ENCODE measurements around the gene ZNF304.

Gene ZNF304

DNA sequence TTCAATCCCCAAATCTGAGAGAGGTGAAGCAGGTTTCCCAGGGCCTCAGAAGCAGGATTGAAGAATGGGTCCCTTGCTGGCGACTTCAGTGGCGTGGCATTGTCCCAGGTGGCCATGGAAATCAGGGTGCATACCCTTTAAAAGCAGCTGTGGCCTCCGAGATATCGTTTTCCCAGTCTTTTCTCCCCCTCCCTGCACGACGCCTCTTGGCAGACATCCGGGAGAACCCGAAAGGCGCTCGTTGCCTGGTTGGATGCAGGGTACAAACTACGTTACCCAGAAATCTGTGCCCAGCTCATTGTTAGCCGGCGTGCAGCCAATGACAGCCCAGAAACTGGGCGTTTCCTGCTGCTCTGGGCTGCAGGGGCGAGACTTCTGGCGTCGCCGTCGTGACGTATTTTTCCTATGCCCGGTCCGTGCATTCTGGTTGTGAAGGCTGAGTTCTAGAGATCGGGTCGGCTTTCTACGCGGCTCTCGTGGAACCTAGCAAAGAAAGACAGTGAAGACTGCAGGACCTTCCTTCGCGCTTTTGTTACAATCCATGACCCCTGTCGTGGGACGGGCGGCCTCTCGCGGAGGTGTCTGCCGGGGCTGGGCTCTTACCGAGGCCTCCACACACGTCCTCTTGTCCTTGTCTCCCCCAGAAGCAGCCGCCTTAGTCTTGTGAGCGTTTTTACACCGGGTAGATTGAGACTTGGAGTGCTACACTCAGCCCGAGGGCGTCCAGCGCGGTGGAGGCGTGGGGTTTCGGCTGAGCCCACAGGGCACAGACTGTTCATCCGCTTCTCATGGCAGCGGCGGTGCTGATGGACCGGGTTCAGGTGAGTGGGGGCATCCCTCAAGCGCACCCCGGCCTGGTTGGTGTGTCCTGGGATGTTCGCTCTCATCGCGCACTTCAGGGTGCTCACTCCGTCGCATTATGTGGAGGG, at the start of gene ZNF304:
TSS of gene ZNF304 (plus strand) at position 395 of the 929 bp plus-strand sequence. CDS start at position 789, 394 bp downstream.
- peak; percentile 92 for DNase-seq (ENCODE audit: low spot score)

DNA sequence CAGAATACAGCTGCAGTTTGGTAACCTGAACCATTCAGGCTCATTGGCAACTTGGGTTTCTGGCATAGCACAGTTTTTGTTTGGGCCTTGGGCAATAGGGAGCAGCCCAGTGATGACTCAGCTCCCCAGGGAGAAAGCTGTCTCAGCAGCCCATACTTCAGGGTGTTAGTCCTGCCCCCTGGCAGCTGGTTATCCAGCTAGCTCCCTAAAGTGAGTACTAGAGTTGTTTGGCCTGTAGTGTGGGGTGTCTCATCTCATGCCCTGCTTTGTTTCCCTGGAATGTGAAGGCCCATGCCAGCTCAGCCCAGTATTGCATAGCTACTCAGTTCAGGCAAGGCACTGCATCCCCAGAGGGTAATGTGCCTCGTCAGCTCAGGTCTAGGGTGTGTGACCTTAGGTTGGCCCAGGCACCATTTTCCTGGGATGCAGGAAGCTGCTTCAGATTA, 49.0 kb upstream of the ZNF304 start:
- DNase-seq (ENCODE audit: low spot score), result peak; percentile 81

DNA sequence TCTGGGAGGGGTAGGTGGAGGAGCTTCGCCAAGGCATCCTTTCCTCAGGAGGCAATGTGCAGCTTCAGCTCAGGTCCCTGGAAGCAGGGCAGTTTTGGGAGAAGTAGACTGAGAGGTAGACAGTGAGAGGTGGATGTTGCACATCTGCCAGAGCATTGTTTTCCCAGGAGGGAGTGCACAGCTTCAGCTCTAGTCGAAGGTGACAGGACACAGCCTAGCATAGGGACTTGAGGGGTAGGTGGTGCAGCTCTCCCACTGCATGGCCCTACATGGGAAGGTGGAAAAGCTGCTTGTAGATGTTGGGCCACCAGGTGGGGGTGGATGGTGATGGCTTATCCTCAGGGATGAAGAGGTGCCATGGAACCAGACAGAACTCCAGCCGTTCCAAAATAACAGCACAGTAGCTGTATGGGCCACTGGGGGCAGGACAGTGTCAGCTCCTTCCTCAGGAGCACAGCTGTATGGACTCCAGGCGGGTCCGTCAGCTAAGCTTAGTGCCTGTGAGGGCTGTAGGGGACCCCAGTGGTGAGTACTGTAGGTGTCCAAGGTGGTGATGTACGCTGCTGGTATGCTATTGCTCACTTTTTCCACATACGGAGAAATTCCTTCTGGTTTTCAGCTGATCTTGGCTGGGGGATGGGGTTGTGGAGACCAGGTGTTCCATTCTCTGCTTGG, 48.2 kb upstream of the ZNF304 start:
- no peak for DNase-seq (ENCODE audit: low spot score)

DNA sequence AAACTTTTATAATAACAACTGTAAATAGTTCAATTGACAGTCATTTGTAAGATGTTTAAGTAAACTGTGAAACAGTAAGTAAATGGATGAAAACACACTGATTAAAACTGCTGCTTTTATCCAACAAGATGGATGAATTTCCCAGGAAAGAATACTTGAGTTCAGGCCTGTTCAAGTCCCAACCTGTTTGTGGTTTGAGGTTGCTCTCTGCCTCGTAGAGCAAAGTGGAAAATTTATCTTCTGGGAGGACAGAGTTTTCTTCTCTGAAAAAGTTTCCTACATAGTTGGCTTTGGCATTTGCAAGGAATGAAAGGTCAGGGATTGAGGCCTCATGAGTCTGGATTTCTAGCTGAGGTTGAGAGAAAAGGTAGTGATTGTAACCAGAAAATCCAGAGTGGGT, 46.0 kb upstream of the ZNF304 start:
- no peak for DNase-seq (ENCODE audit: low spot score)

DNA sequence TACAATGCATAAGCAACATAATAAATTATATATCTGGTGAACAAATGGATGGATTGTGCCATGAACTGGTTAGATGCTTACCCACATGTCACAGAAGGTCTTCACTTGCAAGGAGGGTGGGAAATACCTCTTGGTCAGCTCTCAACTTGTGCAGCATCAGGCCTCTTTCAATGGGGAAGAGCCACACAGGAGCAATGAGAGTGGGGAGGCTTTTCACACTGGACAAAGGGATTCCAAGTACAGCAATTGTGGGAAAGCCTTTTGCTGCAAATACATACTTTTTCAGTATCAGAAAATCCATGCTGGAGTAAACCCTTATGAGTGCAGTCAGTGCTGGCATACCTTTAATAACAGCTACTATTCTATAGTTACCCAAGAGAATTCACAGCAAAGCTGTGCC, 42.6 kb upstream of the ZNF304 start:
- DNase-seq (ENCODE audit: low spot score), result no peak

DNA sequence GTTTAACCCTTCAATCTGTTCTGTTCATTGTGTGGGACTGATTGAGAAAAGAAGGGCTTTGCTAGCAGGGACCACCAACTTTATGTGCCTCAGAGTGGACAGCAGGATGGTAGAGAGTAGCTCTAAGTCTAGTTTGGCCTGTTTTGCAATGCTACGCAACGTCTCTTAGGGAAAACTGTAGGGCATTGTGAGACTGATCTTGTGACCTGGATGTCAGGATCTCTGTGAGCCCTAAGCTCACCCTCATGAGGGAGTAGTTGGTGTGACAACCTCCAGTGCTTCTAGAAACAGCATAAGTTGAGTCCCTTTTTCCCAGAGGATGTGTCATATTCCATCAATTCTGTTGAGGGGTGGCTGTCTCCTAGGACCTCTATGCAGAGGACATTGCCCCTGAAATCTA, 40.3 kb upstream of the ZNF304 start:
- DNase-seq (ENCODE audit: low spot score), result no peak

DNA sequence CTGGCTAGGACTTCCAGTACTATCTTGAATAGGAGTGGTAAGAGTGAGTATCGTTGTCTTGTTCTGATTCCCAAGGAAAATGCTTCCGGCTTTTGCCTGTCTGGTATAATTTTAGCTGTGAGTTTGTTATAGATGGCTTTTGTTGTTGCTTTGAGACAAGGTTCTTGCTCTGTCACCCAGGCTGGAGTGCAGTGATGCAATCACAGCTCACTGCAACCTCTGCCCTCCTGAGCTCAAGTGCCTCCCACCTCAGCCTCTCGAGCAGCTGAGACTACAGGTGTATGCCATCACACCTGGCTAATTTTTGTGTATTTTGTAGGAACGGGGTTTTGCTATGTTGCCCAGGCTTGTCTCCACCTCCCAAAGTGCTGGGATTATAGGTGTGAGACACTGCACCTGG, 36.9 kb upstream of the ZNF304 start:
- no peak for DNase-seq (ENCODE audit: low spot score)

DNA sequence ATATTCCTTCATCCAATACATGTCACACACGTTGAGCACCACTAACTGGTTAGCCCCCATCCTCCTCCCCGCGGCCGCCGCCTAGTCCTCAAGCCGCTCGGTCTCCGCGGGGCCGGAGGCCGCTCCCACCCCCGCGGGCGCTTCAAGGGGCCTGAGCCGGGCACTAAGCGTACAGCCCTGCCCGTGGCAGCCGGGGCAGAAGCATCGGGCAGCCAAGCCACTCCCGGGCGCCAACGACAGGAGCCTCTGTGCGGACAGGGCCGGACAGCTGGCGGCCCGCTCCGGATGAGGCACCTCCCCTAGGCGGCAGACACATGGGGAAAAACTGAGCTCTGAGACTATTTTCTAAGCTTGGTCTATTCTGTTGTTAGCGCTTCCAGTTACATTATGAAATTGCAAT, 33.6 kb upstream of the ZNF304 start:
- no peak for DNase-seq (ENCODE audit: low spot score)

DNA sequence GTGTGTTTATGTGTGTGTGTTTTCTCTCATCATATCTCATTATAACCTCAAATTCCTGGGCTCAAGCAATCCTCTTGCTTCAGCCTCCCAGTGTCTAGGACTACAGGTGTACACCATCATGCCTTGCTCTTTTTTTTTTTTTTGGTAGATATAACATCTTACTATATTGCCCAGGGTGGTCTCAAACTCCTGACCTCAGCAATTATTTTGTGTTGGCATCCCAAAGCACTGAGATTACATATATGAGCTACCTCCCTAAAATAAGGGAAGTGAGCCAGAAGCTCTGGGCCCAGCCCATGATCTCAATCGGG, 31.2 kb upstream of the ZNF304 start:
- no peak for DNase-seq (ENCODE audit: low spot score)

DNA sequence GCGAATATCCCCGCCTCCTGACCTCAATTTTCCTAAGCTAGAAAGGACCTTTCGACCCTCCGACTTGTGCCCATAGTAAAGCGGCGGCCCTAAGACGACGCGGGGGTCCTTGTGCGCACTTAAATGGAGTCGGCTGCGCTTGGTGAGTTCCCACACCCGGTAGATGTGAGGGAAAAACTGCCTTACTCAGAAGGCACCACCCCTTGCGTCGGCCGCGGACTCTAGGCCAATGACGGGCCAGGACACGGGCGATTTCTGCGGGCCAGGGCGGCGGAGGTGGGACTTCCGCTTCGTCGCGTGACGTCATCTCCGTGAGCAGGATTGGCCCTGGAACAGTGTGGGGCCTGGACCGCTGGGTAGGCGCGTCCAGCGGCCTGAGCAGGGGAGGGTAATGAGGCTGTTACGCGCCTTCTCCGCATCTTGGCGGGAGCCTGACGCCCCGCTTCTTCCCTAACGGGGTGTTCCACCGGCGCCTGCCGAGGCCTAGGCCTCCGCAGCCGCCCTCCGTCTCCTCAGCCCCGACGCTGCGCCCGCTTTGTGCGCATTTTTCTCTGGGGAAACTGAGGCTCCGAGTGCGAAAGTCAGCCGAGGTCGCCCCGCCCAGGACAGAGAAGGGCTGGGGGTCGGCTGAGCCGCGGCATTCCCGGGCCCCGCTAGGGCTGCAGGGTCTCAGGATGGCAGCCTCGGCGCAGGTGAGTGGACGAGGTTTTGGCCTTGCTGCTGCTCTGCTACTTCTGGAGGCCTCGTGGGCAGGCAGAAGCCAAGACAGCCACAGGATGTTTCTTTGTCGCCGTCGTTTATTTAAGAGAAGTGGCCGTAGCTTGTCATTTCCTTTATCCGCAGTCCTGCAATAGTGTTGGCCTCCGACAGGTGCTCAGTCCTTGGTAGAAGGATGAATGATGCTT, 30.6 kb upstream of the ZNF304 start, which contains the start of gene ZNF543:
TSS of gene ZNF543 (plus strand) at position 293 of the 905 bp plus-strand sequence. CDS start at position 675, 382 bp downstream.
- peak; percentile 97 for DNase-seq (ENCODE audit: low spot score)

DNA sequence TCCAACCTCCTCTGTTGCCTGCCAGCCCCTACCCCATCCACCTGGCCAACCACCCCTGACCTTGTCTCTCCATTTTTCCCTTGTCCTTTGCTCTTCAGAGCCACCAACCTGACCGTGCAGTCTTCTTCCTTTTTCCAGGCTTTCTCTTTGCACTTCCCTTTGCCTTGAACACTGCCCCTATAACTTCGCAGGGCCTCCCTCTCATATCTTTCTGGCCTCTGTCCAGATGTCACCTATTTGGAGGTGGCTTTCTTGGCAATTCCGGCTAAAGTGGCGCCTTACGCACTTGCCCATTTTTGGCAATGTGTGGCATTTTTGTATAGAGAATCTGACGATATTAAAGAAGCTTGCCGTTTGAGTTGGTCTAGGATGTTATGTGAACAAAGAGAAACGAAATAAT, 30.0 kb upstream of the ZNF304 start:
- DNase-seq (ENCODE audit: low spot score), result no peak

DNA sequence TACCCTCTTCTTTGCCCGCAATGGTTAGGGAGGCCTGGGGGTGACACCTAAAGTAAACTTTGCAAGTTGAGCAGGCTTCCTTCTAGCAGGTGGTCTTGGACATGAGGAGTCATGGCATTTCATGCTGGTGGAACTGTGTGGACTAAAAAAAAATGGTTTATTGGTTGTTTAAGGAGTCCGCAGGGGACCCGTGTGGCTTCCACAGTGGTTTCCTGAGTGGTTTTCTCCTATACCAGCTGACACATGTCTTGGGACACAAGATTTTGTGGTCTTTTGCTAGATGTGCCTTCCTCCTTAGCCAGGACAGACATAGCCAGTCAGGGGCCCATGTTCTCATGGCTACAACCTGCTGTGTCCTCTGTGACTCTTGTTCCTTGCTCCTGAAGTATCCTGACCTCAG, 29.3 kb upstream of the ZNF304 start:
- DNase-seq (ENCODE audit: low spot score), result no peak

DNA sequence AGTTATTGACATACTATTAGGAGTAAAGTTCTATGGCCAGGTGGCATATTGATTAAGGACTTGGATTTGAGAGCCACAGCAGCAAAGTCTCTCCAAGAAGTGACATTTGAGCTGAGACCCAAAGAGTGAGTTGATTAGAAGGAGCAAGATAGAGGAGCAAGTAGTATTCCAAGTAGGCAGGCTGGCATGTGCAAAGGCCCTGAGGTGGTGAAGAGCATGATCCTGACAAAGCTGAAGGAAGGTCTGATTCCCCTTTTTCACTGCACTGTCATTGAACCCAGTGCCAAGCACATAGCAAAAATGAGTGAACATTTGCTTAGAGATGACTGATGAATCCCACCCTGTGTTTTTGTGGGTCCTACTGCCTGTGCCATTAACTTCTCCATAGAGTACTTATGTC, 26.1 kb upstream of the ZNF304 start:
- DNase-seq (ENCODE audit: low spot score), result no peak

DNA sequence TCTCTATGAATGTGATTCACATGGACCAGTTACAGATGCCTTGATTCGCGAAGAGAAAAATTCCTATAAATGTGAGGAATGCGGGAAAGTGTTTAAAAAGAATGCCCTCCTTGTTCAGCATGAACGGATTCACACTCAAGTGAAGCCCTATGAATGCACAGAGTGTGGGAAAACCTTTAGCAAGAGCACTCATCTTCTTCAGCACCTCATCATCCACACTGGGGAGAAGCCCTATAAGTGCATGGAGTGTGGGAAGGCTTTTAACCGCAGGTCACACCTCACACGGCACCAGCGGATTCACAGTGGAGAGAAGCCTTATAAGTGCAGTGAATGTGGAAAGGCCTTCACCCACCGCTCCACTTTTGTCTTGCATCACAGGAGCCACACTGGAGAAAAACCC, 23.1 kb upstream of the ZNF304 start:
- no peak for DNase-seq (ENCODE audit: low spot score)

DNA sequence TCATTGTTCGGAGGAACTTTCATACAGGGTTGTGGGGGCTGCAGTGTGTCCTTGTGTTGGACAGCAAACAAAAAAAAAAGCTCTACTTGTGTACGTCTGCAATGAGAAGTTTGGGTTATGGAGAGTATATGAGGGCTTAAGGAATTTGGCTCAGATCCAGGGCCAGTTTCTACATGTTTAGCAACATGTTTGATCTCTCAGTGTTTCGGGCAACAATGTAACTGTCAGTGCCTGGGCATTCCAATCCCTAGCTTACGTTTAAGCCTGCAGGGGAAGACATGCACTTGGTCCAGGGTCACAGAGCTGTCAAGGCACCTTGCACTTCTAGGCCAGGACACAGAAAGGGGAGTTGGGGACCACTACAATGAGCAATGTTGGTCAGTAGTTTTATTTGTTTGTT, 16.9 kb upstream of the ZNF304 start:
- no peak for DNase-seq (ENCODE audit: low spot score)

DNA sequence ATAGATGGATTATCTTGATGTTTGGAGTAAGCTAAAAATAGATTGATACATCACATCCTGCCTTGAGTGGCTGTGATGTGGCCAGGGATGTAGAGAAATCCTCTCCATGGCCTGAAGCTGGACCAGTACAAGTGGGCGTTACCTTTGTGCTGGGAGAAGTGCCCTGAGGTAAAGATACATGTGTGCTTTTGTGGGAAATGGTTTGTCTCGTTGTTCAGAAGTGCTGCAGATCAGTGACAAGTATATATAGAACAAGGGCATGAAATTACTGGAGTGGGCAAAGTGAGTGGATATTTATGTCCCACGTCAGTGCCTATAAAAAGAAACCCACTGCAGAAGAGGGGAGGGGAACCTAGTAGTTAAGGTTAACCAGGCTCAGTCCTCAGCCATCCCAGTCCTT, 12.2 kb upstream of the ZNF304 start:
- DNase-seq (ENCODE audit: low spot score), result peak; percentile 70

DNA sequence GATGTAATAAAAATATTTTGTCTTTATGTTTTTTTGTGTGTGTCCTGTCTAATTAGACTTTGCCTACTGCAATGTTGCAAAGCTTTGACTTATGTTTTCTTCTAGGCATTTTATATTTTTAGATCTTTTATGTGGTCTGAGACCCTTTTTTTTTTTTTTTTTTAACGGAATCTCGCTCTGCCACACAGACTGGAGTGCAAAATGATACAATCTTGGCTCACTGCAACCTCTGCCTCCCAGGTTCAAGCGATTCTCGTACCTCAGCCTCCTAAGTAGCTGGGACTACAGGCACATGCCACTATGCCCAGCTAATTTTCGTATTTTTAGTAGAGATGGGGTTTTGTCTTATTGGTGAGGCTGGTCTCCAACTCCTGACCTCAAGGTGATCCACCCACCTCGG, 8.5 kb upstream of the ZNF304 start:
- DNase-seq (ENCODE audit: low spot score), result no peak

DNA sequence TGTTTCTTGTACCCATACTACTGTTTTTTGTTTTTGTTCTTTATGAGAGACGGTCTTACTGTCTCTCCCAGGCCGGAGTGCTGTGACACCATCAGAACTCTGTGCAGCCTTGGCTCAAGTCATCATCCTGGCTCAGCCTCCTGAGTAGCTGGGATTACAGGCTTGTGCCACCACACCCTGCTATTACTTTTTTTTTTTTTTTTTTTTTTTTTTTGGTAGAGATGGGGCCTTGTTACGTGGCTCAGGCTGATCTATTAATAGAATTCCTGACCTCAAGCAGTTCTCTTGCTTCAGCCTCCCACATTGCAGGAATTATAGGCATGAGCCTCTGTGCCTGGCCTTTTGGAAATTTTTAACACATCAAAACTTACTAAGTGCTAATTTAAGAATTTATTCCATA, 2.9 kb upstream of the ZNF304 start:
- peak; percentile 38 for DNase-seq (ENCODE audit: low spot score)

DNA sequence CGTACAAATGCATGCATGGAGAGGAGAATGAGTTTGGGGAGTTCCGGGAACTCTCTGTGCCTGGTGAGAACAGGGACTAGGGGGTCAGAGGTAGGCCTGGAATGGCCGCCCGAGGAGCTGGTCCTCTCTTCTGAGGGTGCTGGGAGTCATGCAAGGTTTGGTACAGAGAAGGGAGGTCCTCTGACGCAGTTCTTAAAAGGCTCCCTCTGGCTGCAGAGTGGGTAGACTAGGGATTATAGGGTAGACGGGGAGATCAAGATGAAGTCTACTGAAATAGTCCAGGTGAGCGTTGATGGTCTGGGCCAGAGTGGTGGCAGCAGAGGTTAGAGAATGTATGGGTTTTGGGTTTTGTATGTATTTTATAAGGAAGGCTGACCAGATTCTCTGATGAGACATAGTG, 796 bp downstream of the ZNF304 start:
- no peak for DNase-seq (ENCODE audit: low spot score)

DNA sequence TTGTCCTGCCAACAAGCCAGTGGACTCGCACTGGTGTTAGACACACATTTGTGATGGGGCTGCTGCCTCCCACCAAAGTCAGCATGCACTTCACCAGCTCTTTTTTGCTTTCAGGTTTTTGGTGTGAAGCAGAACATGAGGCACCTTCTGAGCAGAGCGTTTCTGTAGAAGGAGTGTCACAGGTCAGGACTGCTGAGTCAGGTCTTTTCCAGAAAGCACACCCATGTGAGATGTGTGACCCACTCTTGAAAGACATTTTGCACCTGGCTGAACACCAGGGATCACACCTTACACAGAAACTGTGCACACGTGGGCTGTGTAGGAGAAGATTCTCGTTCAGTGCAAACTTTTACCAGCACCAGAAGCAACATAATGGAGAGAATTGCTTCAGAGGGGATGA, 4.8 kb downstream of the ZNF304 start:
- no peak for DNase-seq (ENCODE audit: low spot score)

DNA sequence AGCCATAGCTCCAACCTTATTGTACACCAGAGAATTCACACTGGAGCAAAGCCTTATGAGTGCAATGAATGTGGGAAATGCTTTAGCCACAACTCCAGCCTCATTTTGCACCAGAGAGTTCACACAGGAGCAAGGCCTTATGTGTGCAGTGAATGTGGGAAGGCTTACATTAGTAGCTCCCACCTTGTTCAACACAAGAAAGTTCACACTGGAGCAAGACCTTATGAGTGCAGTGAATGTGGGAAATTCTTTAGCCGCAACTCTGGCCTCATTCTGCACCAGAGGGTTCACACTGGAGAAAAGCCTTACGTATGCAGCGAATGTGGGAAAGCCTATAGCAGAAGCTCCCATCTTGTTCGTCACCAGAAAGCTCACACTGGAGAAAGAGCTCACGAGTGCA, 6.3 kb downstream of the ZNF304 start:
- no peak for DNase-seq (ENCODE audit: low spot score)

DNA sequence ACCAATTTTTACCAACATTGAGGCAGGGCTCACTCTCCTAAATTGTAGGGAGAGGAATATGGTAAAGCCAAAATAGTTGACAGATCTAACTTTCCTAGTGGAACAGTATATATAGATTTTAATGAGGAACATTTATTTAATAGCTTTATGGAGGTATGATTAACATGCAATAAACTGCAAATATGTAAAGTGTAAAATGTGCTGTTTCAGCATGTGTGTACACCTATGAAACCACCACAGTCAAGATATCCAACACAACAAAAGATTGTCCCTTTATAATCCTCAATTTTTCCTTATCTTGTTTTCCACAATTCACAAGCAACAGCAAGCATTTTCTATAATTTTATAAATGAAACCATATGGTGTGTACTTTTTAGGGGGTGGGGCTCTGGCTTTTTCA, 8.2 kb downstream of the ZNF304 start:
- no peak for DNase-seq (ENCODE audit: low spot score)
